GM03348 (cell line): ENCODE data around the gene DLGAP4.
"Not testable (repeated sequence)": the region's sequence is repeated elsewhere in the genome, so short reads cannot be mapped to it uniquely, and the experiment has no call there.

Experiments
- DNase-seq: peaks from one replicate; pipeline ENCODE4 v3.0.0; 2012; ENCODE audit warnings: low spot score

DLGAP4 gene

DNA sequence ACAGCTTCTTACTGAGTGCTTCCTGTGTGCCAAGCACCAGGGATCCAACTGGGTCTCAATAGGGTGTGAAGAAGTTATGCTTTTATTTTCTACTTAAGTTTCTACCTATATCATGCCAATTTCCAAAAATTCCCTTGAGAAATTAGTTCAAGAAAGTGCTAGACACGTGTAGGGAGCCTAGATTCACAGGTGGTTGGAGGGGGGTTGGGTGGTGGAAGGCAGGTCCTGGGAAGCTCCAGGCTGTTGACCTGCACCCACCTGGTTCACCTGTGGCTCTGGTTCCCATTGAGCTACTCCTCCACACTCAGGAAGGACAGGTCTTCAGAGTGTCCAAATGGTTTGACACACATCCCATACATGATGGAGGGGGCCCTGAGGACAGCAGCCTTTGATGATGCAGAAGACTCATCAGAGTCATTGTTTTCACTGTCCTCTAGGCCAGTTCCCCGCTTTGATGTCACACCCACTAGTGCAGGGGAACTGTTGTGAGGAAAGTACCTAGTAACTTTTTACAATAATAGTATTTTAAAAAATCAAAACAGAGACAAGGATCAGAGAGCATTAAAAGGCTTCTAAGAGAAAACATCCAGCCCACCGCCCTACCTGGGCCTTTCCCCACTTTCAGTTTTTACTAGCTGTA is 195.3 kb downstream of the DLGAP4 start:
- DNase-seq: no peak

DNA sequence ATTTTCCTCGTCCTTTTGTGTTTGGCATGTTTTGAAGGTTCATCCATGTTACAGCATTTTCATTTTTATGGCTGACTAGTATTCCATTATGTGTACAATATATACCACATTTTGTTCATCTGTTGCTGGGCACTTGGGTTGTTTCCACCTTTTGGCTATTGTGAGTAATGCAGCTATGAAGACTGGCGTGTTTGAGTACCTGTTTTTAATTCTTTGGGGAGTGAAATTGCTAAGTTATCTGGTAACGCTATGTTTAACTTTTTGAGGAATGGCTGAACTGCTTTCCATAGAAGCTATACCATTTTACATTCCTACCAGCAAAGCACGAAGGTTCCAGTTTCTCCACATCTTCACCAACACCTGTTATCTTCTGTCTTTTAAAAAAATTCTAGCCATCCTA is 198.2 kb downstream of the DLGAP4 start:
- DNase-seq: no peak

DNA sequence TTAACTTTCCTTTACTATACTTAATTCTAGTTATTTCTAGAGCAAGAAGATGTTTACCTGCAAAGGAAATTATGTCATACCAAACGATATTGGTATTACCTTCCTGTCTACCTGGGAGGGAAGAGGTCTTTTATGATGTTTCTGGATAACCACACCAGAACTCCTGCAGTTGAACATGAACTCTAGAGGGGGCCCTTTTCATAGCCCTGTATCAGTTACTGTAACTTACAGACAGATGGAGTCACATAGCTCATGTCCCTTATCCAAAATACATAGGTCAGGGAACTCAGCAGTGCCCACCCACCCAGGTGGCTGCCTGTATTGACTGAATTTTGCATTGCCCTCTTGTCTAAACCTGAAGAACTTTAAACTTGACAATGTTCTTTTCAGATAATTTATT is 200.1 kb downstream of the DLGAP4 start:
- no peak for DNase-seq

DNA sequence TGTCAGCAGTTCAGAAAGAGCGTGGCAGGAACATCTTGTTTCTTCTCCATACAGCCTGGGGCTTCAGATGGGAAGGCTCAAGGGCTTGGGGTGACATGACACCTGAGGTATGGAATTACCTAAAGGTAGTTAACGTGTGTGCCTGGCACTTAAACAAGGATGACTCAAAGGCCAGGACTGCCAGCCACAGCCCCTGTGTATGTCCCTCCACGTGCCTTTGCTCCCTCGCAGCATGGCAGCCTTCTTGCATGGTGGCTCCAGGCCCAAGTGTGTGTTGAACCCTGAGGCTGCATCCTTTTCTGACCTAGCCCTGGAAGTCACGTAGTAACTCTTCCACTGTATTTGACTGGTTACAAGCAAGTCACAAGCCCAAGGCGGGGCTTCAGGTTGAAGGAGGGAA is 201.6 kb downstream of the DLGAP4 start:
- DNase-seq: no peak

DNA sequence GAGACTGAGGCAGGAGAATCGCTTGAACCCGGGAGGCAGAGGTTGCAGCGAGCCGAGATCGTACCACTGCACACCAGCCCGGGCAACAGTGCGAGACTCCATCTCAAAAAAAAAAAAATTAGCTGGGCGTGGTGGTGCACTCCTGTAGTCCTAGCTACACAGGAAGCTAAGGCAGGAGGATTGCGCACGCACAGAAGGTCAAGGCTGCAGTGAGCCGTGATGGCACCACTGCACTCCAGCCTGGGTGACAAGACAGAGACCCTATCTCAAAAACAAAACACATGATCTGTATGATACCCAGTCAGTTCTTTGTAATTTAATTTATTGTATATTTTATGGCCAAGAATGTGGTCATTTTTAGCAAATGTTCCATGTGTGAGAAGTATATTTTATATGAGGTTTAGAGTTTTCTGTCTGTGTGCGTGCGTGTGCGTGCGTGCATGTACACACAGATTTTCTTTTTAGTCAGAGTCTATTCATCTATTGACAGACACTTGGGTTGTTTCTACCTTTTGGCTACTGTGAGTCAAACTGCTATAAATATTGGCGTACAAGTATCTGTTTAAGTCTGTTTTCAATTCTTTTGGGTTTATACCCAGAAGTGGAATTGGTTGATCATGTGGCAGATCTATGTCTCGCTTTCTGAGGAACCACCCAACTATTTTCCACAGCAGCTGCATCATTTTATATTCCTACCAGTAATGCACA is 213.0 kb downstream of the DLGAP4 start:
- no peak for DNase-seq

DNA sequence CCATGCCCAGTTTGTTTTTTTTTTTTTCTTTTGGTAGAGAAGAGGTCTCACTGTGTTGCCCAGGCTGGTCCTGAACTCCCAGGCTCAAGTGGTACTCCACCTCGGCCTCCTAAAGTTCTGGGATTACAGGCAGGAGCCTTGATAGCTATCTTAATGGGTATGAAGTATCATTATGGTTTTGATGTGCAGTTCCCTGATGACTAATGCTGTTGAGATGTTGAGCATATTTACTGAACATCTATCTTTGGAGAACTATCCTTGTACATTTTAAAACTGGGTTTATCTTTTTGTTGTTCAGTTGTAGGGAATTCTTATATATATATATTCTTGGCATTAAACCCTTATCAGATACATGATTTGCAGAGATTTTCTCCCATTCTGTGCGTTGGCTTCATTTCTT is 213.8 kb downstream of the DLGAP4 start:
- DNase-seq: no peak

DNA sequence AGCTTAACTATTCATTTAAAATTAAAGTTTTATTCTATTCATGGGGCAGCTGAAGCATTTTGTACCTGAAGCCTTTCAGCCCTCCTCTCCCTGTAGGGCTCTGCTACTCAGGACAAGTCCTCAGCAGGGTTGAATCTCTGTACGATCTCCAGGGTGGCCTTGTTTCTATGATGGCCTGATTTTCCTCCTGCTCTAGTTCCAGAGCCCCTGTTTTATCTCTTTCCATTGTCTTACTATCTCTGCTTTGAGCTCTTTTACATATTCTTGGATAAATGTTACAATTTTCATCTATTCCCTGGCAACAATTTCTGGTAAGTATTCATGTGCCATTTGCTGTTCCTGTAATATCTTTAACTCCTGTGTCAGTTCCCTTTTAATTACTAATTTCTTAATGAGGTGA is 215.4 kb downstream of the DLGAP4 start:
- DNase-seq: no peak

DNA sequence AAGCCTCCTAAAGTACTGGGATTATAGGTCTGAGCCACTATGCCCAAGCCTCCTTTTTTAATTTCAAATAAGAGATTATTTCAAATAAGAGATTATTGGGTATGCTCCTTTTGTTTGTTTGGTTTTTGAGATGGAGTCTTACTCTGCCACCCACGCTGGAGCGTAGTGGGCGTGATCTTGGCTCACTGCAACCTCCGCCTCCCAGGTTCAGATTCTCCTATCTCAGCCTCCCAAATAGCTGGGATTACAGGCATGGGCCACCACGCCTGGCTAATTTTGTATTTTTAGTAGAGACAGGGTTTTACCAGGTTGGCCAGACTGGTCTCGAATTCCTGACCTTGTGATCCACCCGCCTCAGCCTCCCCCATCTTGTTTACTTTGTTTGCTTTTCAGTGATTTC is 216.3 kb downstream of the DLGAP4 start:
- not testable (repeated sequence) for DNase-seq

DNA sequence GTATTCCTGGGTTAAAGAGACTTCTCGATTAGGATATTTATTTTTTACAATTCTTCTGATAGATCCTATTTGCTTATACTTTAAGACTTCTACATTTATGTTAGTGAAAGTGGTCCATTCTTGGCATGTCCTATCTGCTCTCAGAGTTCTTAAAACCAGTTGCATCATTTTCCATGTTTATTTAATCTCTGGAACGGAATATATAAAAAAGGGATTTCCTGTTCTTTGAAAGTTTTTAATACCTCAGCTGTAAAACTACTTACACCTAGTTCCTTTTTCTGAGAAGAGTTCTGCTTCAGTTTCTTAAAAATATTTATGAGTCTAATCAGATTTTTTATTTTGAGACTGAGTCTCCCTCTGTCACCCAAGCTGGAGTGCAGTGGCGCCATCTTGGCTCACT is 217.2 kb downstream of the DLGAP4 start:
- DNase-seq: no peak

DNA sequence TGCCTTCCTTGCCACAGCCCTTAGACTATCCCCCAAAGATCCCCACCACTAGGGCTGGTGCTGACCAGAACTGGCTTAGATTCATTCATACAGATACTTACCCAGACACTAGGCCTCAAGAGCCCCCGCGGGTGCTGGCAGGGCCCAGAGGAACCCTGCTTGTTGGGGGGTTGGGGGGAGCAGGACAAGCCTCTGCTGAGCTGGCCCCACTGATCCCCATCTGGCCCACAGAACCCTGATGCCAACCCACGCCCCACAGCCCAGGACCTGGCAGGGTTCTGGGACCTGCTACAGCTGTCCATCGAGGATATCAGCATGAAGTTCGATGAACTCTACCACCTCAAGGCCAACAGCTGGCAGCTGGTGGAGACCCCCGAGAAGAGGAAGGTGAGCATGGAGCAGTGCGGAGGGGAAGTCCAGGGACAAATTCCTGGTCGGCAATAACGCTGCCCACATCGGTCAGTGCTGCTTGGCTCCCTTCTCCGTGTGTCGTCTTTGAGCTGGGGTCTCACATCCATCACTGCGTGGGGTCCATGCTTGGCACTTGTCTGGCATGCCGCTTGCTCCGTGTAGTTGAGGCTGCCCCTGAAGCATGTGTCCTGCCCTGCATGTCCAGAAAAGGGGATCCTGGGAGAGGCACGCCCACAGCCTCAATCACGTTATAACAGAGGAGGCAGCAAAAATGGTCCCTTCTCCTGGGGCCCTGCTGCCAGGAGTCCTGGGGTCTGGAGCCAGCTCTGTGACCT is 219.7 kb downstream of the DLGAP4 start:
- no peak for DNase-seq

DNA sequence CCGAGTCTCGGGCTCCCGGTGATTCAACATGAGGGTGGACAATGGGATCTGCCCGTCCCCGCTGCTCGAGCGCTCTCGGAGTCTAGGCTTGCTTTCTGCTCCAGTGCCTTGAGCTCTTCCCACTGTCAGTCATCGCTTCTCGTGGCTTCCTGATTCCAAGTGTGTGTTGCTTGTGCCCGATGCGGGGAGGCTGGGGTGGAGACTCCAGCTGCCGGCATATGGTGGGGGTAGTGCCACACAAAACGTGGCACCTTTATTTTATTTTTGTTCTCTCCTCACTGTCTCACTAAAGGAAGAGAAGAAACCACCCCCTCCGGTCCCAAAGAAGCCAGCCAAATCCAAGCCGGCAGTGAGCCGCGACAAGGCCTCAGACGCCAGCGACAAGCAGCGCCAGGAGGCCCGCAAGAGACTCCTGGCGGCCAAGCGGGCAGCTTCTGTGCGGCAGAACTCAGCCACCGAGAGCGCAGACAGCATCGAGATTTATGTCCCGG is 220.4 kb downstream of the DLGAP4 start:
- no peak for DNase-seq

DNA sequence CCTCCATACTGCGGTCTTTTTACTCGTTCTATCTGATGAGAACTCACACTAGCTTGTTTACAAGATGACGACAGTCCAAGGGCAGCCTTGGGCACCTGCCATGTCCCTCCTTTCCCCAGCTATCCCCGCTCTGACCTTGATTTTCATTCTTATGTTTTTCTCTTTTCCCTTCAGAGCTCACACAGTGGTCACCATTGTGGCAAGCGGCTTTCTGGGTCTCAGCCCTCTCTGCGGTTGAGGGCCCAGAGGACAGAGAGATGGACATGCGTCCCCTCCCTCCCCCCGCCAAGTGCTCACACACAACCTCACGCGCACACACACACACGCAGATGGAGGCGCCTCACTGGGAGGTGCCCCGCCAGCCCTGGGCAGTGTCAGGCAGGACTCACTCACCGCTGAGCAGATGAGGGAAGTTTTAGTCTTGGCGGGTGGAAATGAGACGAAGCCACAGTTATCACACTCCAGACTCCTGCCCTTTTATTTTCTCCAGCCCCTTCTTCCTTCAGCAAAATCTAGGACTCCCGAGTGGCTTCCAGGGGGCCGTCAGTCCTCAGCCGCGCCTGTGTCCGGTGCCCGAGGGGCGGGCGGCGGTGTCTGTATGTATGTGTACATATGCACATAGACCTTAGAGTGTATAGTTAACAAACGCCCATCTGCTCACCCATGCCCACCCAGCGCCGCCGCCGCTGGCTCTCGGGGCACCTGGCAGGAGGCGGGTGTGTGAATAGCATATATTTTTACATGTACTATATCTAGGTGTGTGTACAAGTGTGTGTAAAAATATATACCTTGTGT is 221.4 kb downstream of the DLGAP4 start:
- no peak for DNase-seq

DNA sequence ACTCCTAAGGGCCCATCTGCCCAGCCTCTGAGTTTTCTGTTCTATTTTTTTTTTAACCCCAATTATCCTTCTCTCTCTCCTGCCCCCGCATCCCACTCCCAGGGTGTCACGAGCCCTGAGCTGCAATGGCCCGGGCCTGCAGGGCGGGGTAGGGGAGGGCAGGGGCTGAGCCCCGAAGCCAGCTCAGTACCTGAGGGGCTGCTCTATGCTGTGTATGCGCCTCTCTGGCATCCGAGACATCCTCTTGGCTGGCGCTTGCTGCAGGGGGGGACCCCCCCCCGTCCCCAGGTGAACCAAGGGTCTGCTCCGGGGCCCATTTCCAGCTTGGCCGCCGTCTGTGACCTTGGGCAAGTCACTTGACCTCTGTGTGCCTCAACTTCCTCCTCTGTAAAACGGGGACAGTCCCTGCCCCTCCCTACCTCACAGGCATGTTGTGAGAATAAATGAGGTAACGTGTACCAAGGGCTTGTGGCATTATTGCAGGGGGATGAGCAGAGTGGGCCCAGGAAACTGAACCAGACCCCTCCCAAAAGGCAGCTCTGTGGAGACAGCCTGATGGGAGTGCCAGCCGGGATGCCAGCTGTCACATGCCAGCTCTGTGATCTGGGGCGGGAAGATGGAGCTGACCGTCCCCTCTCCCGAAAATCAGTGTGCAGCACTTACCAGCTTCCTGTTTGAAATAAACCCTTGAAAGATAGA is 222.2 kb downstream of the DLGAP4 start:
- DNase-seq: no peak

DNA sequence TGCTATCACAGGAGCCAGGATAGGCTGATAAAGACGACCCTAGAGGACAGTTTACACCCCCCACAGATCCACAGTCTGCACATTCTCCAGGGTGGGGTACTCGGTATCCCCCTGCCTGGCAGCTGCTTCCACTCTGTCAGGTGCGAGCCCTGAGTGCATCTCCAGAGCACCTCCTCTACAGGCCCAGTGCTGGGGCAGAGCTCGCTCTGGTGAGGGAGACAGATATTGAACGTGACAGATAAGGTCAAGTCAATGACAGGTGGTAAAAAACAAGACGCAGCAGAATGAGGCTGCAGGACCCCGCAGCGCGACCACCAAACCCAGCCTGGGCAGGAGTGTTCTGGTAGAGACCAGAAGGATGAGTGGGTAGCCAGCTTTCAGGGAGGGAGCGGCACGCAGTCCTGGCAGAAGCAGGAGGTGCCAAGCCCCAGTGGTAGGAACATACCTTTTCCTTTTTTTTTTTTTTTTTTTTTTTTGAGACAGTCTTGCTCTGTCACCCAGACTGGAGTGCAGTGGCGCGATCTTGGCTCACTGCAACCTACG is 222.8 kb downstream of the DLGAP4 start:
- DNase-seq: no peak

DNA sequence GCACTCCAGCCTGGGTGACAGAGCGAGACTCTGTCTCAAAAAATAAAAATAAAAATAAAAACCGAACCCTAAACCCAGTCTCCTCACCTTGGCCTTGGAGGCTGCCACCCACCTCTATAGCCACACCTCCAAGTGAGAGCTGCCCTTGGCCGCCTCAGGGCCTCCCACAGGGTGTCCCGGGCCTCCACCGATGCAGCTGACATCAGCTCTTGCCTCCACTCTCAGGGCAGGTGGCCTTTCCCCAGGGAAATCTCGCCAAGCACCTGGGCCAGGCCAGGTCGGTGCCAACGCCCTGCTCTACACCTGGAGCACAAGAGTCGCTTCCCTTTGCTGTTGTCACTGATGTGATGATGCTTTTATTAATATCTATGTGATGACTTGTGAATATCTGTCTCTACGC is 226.2 kb downstream of the DLGAP4 start:
- no peak for DNase-seq

DNA sequence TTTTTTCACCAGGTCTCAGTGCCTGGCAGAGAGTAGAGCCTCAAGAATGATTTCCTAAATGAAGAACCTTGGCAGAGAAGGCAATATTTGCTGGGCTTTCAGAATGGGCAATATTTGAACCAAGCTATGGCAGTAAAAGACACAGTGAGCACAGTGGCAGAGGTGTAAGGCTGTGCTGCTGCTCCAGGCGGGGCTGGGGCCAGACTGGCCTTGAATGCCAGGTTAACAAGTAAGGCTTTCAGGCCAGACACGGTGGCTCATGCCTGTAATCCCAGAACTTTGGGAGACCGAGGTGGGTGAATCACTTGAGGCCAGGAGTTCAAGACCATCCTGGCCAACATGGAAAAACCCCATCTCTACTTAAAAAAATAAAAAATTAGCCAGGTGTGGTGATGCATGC is 226.7 kb downstream of the DLGAP4 start:
- DNase-seq: no peak

DNA sequence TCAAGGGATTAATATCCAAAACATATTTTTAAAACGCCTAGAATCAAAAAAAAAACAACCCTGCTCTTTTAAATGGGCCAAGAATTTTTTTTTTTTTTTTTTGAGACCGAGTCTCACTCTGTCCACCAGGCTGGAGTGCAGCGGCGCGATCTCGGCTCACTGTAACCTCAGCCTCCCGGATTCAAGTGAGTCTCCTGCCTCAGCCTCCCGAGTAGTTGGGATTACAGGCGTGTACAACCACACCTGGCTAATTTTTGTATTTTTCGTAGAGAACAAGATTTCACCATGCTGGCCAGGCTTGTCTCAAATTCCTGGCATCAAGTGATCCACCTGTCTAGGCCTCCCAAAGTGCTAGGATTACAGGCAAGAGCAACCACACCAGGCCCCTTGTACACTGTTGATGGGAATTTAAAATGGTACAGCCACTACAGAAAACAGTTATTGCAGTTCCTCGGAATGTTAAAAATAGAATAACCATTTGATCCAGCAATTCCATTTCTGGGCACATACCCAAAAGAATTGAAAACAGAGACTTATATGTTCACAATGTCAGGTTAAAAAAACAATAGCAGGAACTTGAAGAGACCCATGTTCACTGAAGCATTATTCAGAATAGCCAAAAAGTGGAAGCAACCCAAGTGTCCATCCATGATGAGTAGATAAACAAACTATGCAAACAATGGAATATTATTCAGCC is 232.0 kb downstream of the DLGAP4 start:
- DNase-seq: no peak

DNA sequence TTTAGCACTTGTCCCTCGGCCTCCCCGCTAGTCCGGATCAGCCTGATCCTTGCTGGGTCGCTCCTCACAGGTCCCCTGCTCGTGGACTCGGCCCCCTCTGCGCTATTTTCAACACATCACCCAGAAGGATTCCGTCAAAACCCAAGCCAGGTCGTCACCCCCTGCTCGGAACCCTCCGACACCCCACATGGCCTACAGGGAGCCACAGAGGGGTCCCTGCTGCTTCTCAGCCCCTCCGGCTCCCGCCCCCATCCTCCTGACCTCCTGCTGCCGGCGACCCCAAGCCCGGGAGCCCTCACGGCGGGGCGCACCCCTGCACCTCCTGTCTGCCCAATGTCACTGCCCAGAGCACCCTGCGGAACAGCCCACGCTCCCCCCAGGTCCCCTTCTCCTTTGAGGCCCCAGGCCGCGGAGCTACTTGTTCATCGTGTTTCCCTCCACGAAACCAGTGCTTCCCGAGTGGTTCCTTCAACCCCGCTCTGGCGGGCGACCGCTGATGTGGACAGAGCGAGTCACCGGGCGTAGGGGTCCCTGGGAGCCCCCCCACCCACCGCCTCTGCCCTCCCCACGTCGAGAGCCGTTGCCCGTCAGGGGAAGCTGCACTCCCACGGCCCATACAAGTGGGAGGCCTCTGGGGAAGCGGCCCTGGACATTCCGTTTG is 234.5 kb downstream of the DLGAP4 start:
- no peak for DNase-seq

DNA sequence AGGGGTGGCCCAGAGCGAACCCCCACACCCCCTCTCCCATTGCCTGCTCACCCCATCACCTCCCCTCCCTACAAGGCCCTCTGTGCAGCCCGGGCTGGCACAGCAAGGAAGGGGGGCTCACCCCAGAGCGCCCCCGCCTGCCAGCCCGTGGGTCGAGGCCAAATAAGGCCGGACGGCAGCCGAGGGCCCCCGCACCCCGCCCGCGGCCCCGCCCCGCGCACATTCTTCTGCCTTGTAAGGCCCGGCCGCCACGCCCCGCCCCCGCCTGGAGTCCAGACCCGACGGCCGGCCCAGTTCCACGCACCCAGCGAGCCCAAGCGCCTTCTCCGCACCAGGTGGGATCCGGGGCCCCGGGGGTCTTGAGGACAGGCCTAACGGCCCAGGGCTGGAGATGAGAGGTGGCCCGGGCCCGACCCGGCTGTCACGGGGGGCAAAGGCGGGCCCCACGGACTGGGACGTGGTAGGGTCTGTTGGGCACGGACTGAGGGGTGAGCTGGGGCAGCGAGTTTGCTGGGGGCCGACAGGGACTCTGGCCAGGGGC is 235.2 kb downstream of the DLGAP4 start, which contains the start of gene MYL9:
Gene MYL9 (plus strand): TSS at position 293 of the 541 bp plus-strand sequence. CDS start 3,366 bp downstream, outside the sequence.
- DNase-seq: peak; percentile 97
